ENCODE measurements around the gene BRIP1.

The BRIP1 gene

GRCh38 chr17:61641084-61641483, 222.2 kb downstream of the BRIP1 start:
- TF ChIP-seq TCF4 (CRISPR knock-in tag; IDR thresholded peaks at IDR 0.05; ENCODE audit: borderline replicate concordance): no peak
- TF ChIP-seq SNAI2 (CRISPR knock-in tag; IDR thresholded peaks at IDR 0.05): no peak
- TF ChIP-seq, protein P1, sequence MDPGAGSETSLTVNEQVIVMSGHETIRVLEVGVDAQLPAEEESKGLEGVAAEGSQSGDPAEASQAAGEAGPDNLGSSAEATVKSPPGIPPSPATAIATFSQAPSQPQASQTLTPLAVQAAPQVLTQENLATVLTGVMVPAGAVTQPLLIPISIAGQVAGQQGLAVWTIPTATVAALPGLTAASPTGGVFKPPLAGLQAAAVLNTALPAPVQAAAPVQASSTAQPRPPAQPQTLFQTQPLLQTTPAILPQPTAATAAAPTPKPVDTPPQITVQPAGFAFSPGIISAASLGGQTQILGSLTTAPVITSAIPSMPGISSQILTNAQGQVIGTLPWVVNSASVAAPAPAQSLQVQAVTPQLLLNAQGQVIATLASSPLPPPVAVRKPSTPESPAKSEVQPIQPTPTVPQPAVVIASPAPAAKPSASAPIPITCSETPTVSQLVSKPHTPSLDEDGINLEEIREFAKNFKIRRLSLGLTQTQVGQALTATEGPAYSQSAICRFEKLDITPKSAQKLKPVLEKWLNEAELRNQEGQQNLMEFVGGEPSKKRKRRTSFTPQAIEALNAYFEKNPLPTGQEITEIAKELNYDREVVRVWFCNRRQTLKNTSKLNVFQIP (CRISPR knock-in tag; IDR thresholded peaks at IDR 0.05; ENCODE audit: borderline replicate concordance, low read depth): no peak
- no peak for TF ChIP-seq ZFP30 (CRISPR knock-in tag; IDR thresholded peaks at IDR 0.05)
- TF ChIP-seq ARNTL (CRISPR knock-in tag; IDR thresholded peaks at IDR 0.05; ENCODE audit: borderline replicate concordance, low read depth): no peak
- TF ChIP-seq BACH2 (CRISPR knock-in tag; IDR thresholded peaks at IDR 0.05; ENCODE audit: borderline replicate concordance): no peak
- TF ChIP-seq PPARA (CRISPR knock-in tag; IDR thresholded peaks at IDR 0.05; ENCODE audit: borderline replicate concordance): no peak
- no peak for TF ChIP-seq GLIS3 (CRISPR knock-in tag; IDR thresholded peaks at IDR 0.05)
- no peak for TF ChIP-seq ZNF8 (CRISPR knock-in tag; IDR thresholded peaks at IDR 0.05)
- TF ChIP-seq OSR1 (CRISPR knock-in tag; IDR thresholded peaks at IDR 0.05): no peak
- TF ChIP-seq ZC3H10 (CRISPR knock-in tag; IDR thresholded peaks at IDR 0.05): no peak
- no peak for TF ChIP-seq ZNF565 (CRISPR knock-in tag; conservative IDR thresholded peaks at IDR 0.05; ENCODE audit: low read depth)
- TF ChIP-seq CSDC2 (CRISPR knock-in tag; IDR thresholded peaks at IDR 0.05): no peak
- no peak for ATAC-seq

GRCh38 chr17:61639818-61640217, 223.5 kb downstream of the BRIP1 start:
- ATAC-seq: no peak
- TF ChIP-seq SNAI2 (CRISPR knock-in tag; IDR thresholded peaks at IDR 0.05) (no peak), ZC3H10 (CRISPR knock-in tag; IDR thresholded peaks at IDR 0.05) (no peak), ARNTL (CRISPR knock-in tag; IDR thresholded peaks at IDR 0.05; ENCODE audit: borderline replicate concordance, low read depth) (no peak), ESRRG (CRISPR knock-in tag; IDR thresholded peaks at IDR 0.05) (no peak), ZNF70 (CRISPR knock-in tag; IDR thresholded peaks at IDR 0.05) (no peak), BACH2 (CRISPR knock-in tag; IDR thresholded peaks at IDR 0.05; ENCODE audit: borderline replicate concordance) (no peak), ZNF565 (CRISPR knock-in tag; conservative IDR thresholded peaks at IDR 0.05; ENCODE audit: low read depth) (no peak), TOX (CRISPR knock-in tag; IDR thresholded peaks at IDR 0.05; ENCODE audit: borderline replicate concordance) (no peak), OSR1 (CRISPR knock-in tag; IDR thresholded peaks at IDR 0.05) (no peak), ZFP3 (CRISPR knock-in tag; IDR thresholded peaks at IDR 0.05) (no peak), CSDC2 (CRISPR knock-in tag; IDR thresholded peaks at IDR 0.05) (no peak), ZFP30 (CRISPR knock-in tag; IDR thresholded peaks at IDR 0.05) (no peak), PPARA (CRISPR knock-in tag; IDR thresholded peaks at IDR 0.05; ENCODE audit: borderline replicate concordance) (no peak), ZNF8 (CRISPR knock-in tag; IDR thresholded peaks at IDR 0.05) (no peak), TCF4 (CRISPR knock-in tag; IDR thresholded peaks at IDR 0.05; ENCODE audit: borderline replicate concordance) (no peak), GLIS3 (CRISPR knock-in tag; IDR thresholded peaks at IDR 0.05) (no peak)
- TF ChIP-seq, protein P1 (CRISPR knock-in tag; IDR thresholded peaks at IDR 0.05; ENCODE audit: borderline replicate concordance, low read depth): no peak
- TF ChIP-seq, protein P2, sequence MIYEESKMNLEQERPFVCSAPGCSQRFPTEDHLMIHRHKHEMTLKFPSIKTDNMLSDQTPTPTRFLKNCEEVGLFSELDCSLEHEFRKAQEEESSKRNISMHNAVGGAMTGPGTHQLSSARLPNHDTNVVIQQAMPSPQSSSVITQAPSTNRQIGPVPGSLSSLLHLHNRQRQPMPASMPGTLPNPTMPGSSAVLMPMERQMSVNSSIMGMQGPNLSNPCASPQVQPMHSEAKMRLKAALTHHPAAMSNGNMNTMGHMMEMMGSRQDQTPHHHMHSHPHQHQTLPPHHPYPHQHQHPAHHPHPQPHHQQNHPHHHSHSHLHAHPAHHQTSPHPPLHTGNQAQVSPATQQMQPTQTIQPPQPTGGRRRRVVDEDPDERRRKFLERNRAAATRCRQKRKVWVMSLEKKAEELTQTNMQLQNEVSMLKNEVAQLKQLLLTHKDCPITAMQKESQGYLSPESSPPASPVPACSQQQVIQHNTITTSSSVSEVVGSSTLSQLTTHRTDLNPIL (CRISPR knock-in tag; IDR thresholded peaks at IDR 0.05; ENCODE audit: low read depth): no peak

DNA sequence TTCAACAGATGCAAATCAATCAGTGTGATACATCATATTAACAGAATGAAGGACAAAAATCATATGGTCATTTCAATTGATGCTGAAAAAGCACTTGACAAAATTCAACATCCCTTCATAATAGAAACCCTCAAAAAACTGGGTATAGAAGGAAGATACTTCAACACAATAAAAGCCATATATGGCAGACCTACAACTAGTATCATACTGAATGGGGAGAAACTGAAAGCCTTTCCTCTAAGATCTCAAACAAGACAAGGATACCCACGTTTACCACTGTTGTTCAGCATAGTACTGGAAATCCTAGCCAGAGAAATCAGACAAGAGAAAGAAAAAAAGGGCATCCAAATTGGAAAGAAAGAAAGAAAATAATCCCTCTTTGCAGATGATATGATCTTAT, 225.2 kb downstream of the BRIP1 start:
- no peak for ATAC-seq
- TF ChIP-seq TCF4 (CRISPR knock-in tag; IDR thresholded peaks at IDR 0.05; ENCODE audit: borderline replicate concordance) (no peak), GLIS3 (CRISPR knock-in tag; IDR thresholded peaks at IDR 0.05) (no peak)

- TF ChIP-seq ZNF8 (CRISPR knock-in tag; IDR thresholded peaks at IDR 0.05): no peak
- no peak for TF ChIP-seq SNAI2 (CRISPR knock-in tag; IDR thresholded peaks at IDR 0.05)
- TF ChIP-seq GLIS3 (CRISPR knock-in tag; IDR thresholded peaks at IDR 0.05): no peak
- no peak for TF ChIP-seq PPARA (CRISPR knock-in tag; IDR thresholded peaks at IDR 0.05; ENCODE audit: borderline replicate concordance)
- TF ChIP-seq TCF4 (CRISPR knock-in tag; IDR thresholded peaks at IDR 0.05; ENCODE audit: borderline replicate concordance): no peak
- TF ChIP-seq ZNF565 (CRISPR knock-in tag; conservative IDR thresholded peaks at IDR 0.05; ENCODE audit: low read depth): no peak
- TF ChIP-seq BACH2 (CRISPR knock-in tag; IDR thresholded peaks at IDR 0.05; ENCODE audit: borderline replicate concordance): no peak
- no peak for TF ChIP-seq ISL1 (CRISPR knock-in tag; IDR thresholded peaks at IDR 0.05)
- no peak for TF ChIP-seq ZNF70 (CRISPR knock-in tag; IDR thresholded peaks at IDR 0.05)
- TF ChIP-seq, protein P3, sequence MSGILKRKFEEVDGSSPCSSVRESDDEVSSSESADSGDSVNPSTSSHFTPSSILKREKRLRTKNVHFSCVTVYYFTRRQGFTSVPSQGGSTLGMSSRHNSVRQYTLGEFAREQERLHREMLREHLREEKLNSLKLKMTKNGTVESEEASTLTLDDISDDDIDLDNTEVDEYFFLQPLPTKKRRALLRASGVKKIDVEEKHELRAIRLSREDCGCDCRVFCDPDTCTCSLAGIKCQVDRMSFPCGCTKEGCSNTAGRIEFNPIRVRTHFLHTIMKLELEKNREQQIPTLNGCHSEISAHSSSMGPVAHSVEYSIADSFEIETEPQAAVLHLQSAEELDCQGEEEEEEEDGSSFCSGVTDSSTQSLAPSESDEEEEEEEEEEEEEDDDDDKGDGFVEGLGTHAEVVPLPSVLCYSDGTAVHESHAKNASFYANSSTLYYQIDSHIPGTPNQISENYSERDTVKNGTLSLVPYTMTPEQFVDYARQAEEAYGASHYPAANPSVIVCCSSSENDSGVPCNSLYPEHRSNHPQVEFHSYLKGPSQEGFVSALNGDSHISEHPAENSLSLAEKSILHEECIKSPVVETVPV (CRISPR knock-in tag; IDR thresholded peaks at IDR 0.05): no peak
- TF ChIP-seq RARB (CRISPR knock-in tag; IDR thresholded peaks at IDR 0.05): no peak
- no peak for TF ChIP-seq ESRRG (CRISPR knock-in tag; IDR thresholded peaks at IDR 0.05)
- no peak for TF ChIP-seq TOX (CRISPR knock-in tag; IDR thresholded peaks at IDR 0.05; ENCODE audit: borderline replicate concordance)
- ATAC-seq: peak; percentile 77
Measured at GRCh38 chr17:61635913-61636432, 227.4 kb downstream of the BRIP1 start.

Measured in SK-N-SH treated with all-trans-retinoic acid at 6 μM for 48 hours (cell line).